Mammary epithelial cell (primary cell): ENCODE results near the gene F11.

Experiments used
- CTCF ChIP-seq, 2 donors: IDR thresholded peaks in 1 of 2; conservative IDR thresholded peaks in 1 of 2; 2 replicates each; pipeline ENCODE4 v1.5.1; 2011 to 2012; ENCODE audit warnings: inconsistent platforms in 2 of 2, low read length in 2 of 2, mild to moderate bottlenecking in 2 of 2, control low read depth in 1 of 2, low read depth in 1 of 2; ENCODE audit not compliant: insufficient read depth in 1 of 2; ENCODE audit errors: extremely low read depth in 1 of 2
- EZH2 ChIP-seq: IDR thresholded peaks from 2 replicates; pipeline ENCODE4 v1.6.1; 2012; ENCODE audit warnings: low read length, inconsistent platforms, borderline replicate concordance

DNA sequence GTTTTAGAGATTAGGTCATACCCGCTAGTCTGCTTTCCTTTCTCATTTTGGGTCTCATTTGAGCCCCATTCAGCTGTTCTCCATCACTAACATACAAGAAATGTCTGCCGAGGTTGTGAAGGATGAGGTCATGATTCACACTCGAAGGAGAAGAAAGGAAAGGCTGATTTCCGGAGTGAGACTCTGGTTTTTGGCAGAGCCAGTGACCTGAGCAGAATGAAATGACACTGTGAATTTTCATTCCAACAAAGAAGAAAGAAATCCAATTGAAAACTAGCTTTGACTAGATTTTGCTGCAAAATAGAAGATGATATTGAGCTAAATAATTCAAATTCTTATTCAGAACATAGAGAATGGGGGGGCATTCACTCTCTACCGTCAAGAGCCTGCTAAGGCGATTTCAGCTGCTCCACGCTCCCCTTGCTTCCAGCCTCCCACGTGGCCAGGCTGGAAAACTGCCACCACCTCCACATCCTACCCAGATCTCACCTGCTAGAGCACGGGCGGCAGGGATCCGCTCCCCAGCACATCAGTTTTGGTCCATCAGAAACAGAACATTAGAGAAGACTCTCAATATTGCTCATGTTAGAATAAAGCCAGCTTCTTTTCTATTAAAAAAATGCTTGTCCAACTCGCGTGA, 39.0 kb downstream of the F11 start:
- TF ChIP-seq CTCF (conservative IDR thresholded peaks at IDR 0.05 in 1 of 2, IDR thresholded peaks at IDR 0.05 in 1 of 2; ENCODE audit: extremely low read depth in 1 of 2, insufficient read depth in 1 of 2, low read depth in 1 of 2, low read length in 2 of 2) (no peak), EZH2 (no peak)
